ENCODE measurements around the gene MPEG1.

GRCh38 chr11:59205648-59206047 lies 7.1 kb downstream of the MPEG1 start:
- no peak for TF ChIP-seq POLR2A (IDR thresholded peaks at IDR 0.05)
- TF ChIP-seq CTCF (IDR thresholded peaks at IDR 0.05): no peak

All from Peyer's patch (tissue), 4 donors.